Right lobe of liver (tissue), 6 donors: ENCODE measurements around the gene CFAP210. TPM values are rescaled to one million over a fixed set of nuclear protein-coding genes. Genes with fewer than 3 reads are reported as not detected.

Experiments
- ATAC-seq, 4 donors: fragments of 200-7000 bp; cut with Tn5 transposase; one replicate each; pipeline ENCODE4 v1.9.1; 2020; ENCODE audit warnings: mild to moderate bottlenecking in 4 of 4, moderate library complexity in 4 of 4
- DNase-seq, 3 donors: peaks; one replicate each; pipeline ENCODE4 v3.0.0-alpha.2; 2020
- H3K27ac ChIP-seq, 3 donors: fragments of 200-600 bp; one replicate each; pipeline ENCODE4 v1.8.0; 2022
- H3K27me3 ChIP-seq, 2 donors: fragments of 200-600 bp; one replicate each; pipeline ENCODE4 v1.8.0; 2022
- H3K36me3 ChIP-seq, 4 donors: fragments of 200-600 bp; sonication (generic) in 1 of 4; one replicate each; pipeline versions ENCODE4 v1.5.1 to v1.8.0; 2017 to 2022; ENCODE audit warnings: control low read depth in 1 of 4
- H3K4me1 ChIP-seq, 4 donors: fragments of 200-600 bp; sonication (generic) in 1 of 4; one replicate each; pipeline versions ENCODE4 v1.5.1 to v1.8.0; 2017 to 2022; ENCODE audit warnings: control low read depth in 1 of 4
- H3K4me3 ChIP-seq, 3 donors: fragments of 200-600 bp; one replicate each; pipeline ENCODE4 v1.8.0; 2022
- H3K9me3 ChIP-seq, 4 donors: fragments of 200-600 bp; sonication (generic) in 1 of 4; one replicate each; pipeline versions ENCODE4 v1.5.1 to v1.8.0; 2017 to 2022; ENCODE audit warnings: control low read depth in 1 of 4
- POLR2A ChIP-seq: fragments of 450-650 bp; IDR thresholded peaks from one replicate; pipeline ENCODE4 v1.6.1; 2017; ENCODE audit warnings: antibody characterized with exemption, mild to moderate bottlenecking
- WGBS: methylation state at CpG from one replicate; pipeline ENCODE4 v1.1.6; 2018; ENCODE audit warnings: low coverage, low lambda C conversion rate; ENCODE audit not compliant: insufficient coverage; ENCODE audit errors: missing lambda C conversion rate; 5-methylcytosine and 5-hydroxymethylcytosine counted together
- intact Hi-C, 2 donors: fragments of 100-400 bp; cut with DNase I; formaldehyde crosslinking; loops; one replicate each; pipeline versions ENCODE4 v1.11.2 to v1.14.1; 2022
- total RNA-seq, 6 experiments: library from RNA; depleted of rRNA in 2 of 6; stranded (reverse); fragments of >200 nt in 2 of 6; fragmentation: NEBNext Ultra II Directional in 3 of 6; extraction: Animal tissue kit (Norgen Biotek cat#: 25700) in 3 of 6; gene quantifications; one replicate each; pipeline versions ENCODE4 v1.1.0 to v1.2.4, GENCODE V29; 2016 to 2023
- TF ChIP-seq, protein P1 (sequence below), 4 donors: fragments of 200-600 bp in 3 of 4; fragments of 450-650 bp in 1 of 4; IDR thresholded peaks; one replicate each; pipeline versions ENCODE4 v1.5.1 to v1.8.0; 2016 to 2022; ENCODE audit warnings: antibody characterized with exemption in 4 of 4, mild to moderate bottlenecking in 2 of 4
- donor health status: DM: no; HTN: yes; CAD: no.
- donor health status: DM: no; HTN: no; CAD: no.
- donor health status: DM: no; HTN: no; CAD: no.
- donor health status: DM: no; HTN: yes; CAD: no.
- donor health status: DM: no; HTN: yes; CAD: no.

CFAP210 gene
- total RNA-seq, 6 experiments from 2014 or later = 0.86 TPM; not detected in 5

- Histone ChIP-seq H3K9me3 (no peaks in the 10 kb centered on the region), H3K27ac (no peak overlapping the region), H3K4me1 (no peaks in the 10 kb centered on the region), H3K36me3 (no peaks in the 10 kb centered on the region), H3K27me3 (no peaks in the 10 kb centered on the region), H3K4me3 (no peak overlapping the region)
- no peak for ATAC-seq
- 91% methylated on average over 2 of the region's 2 CpGs for WGBS
- TF ChIP-seq POLR2A = no peak
- TF ChIP-seq, protein P1, sequence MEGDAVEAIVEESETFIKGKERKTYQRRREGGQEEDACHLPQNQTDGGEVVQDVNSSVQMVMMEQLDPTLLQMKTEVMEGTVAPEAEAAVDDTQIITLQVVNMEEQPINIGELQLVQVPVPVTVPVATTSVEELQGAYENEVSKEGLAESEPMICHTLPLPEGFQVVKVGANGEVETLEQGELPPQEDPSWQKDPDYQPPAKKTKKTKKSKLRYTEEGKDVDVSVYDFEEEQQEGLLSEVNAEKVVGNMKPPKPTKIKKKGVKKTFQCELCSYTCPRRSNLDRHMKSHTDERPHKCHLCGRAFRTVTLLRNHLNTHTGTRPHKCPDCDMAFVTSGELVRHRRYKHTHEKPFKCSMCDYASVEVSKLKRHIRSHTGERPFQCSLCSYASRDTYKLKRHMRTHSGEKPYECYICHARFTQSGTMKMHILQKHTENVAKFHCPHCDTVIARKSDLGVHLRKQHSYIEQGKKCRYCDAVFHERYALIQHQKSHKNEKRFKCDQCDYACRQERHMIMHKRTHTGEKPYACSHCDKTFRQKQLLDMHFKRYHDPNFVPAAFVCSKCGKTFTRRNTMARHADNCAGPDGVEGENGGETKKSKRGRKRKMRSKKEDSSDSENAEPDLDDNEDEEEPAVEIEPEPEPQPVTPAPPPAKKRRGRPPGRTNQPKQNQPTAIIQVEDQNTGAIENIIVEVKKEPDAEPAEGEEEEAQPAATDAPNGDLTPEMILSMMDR (IDR thresholded peaks at IDR 0.05) = no peak
- DNase-seq = no peak
- intact Hi-C loops = no loop called here
Measured at GRCh38 chr2:169670215-169670651, 24.0 kb downstream of the CFAP210 start.

DNA sequence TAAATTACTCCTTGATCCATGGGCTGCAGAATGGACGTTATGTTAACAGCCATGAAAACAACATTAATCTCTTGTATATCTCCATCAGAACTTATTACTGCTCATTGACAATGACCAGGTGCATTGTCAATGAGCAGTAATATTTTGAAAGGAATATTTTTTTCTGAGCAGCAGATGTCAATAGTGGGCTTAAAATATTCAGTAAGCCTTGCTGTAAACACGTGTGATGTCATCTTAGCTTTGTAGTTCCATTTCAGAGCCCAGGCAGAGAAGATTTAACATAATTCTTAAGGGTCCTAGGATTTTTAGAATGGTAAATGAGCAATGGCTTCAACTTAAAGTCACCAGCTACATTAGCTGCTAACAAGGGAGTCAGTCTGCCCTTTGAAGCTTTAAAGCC is 26.6 kb downstream of the CFAP210 start:
- Histone ChIP-seq H3K27me3 (no peaks in the 10 kb centered on the region), H3K9me3 (no peaks in the 10 kb centered on the region), H3K27ac (no peak overlapping the region), H3K4me3 (no peak overlapping the region), H3K36me3 (no peaks in the 10 kb centered on the region), H3K4me1 (no peaks in the 10 kb centered on the region)
- 20% methylated on average over 2 of the region's 2 CpGs for WGBS
- DNase-seq = no peak
- intact Hi-C loops = no loop called here
- no peak for TF ChIP-seq POLR2A
- TF ChIP-seq, protein P1 (IDR thresholded peaks at IDR 0.05) = peak in 2 of 4 donors; percentile 9 to 11
- peak in 1 of 4 donors; percentile 45 for ATAC-seq

- intact Hi-C loops = no loop called here
- TF ChIP-seq, protein P1 (IDR thresholded peaks at IDR 0.05) = no peak
- TF ChIP-seq POLR2A = no peak
- 33% methylated on average over 1 of the region's 1 CpG for WGBS
Measured at GRCh38 chr2:169664978-169665930, 29.0 kb downstream of the CFAP210 start.

DNA sequence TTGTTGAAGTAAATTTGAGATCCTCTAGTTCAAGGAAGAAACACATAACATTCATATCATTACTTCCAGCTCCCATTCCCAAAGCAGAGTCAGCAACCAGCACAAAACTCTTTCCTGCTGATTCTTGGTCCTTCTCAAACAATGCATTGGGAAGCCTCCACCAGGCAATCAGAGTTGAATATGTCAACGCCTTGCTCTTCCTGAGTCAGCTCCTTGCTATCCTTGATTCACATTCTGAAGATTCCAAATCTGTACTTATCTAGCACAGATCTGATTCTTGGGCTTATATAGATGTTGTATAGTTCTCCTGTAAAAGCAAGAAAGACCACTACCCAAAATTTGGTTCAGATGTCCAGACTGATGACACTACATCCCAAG is 29.6 kb downstream of the CFAP210 start:
- Histone ChIP-seq H3K4me1 (no peaks in the 10 kb centered on the region), H3K27me3 (no peaks in the 10 kb centered on the region), H3K36me3 (no peaks in the 10 kb centered on the region), H3K9me3 (no peaks in the 10 kb centered on the region), H3K4me3 (no peak overlapping the region), H3K27ac (no peak overlapping the region)
- TF ChIP-seq, protein P1 (IDR thresholded peaks at IDR 0.05) = no peak
- TF ChIP-seq POLR2A = no peak
- 88% methylated on average over 1 of the region's 1 CpG for WGBS
- DNase-seq (no peak), ATAC-seq (no peak)
- intact Hi-C loops = no loop called here

More at GRCh38 chr2:169664978-169665930, 29.0 kb downstream of the CFAP210 start:
- Histone ChIP-seq H3K27me3 (no peaks in the 10 kb centered on the region), H3K4me1 (no peaks in the 10 kb centered on the region), H3K9me3 (no peaks in the 10 kb centered on the region), H3K36me3 (no peaks in the 10 kb centered on the region), H3K27ac (no peak overlapping the region), H3K4me3 (no peak overlapping the region)
- no peak for DNase-seq
- ATAC-seq = peak in 2 of 4 donors; percentile 17 to 50
